MM.1S (cell line): Measurements from ENCODE around the gene TULP4.
"Not testable (repeated sequence)": the region's sequence is repeated elsewhere in the genome, so short reads cannot be mapped to it uniquely, and the experiment has no call there.

Source experiments
- EZH2 ChIP-seq: fragments of 300-600 bp; sonication (generic); optimal IDR thresholded peaks from 2 replicates; pipeline ENCODE3; 2017; ENCODE audit warnings: low read depth, mild to moderate bottlenecking, antibody characterized with exemption, low read length, mixed read lengths
- EZH2phosphoT487 ChIP-seq: fragments of 300-600 bp; sonication (generic); IDR thresholded peaks from 2 replicates; pipeline ENCODE4 v1.6.1; 2018; ENCODE audit warnings: antibody characterized with exemption, low read length
- TF ChIP-seq, protein P1 (sequence below): fragments of 300-600 bp; sonication (generic); IDR thresholded peaks from 2 replicates; pipeline ENCODE4 v1.5.1; 2016; ENCODE audit warnings: antibody characterized with exemption, low read length, mixed read lengths

DNA sequence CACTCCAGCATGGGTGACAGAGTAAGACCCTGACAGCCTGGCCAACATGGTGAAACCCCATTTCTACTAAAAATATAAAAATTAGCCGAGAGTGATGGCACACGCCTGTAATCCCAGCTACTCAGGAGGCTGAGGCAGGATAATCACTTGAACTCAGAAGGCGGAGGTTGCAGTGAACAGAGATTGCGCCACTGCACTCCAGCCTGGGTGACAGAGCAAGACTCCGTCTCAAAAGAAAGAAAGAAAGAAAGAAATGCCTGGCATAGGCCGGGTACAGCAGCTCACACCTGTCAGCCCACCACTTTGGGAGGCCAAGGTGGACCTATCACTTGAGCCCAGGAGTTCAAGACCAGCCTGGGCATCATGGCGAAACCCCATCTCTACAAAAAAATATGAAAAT, 208.7 kb downstream of the TULP4 start:
- TF ChIP-seq, protein P1, sequence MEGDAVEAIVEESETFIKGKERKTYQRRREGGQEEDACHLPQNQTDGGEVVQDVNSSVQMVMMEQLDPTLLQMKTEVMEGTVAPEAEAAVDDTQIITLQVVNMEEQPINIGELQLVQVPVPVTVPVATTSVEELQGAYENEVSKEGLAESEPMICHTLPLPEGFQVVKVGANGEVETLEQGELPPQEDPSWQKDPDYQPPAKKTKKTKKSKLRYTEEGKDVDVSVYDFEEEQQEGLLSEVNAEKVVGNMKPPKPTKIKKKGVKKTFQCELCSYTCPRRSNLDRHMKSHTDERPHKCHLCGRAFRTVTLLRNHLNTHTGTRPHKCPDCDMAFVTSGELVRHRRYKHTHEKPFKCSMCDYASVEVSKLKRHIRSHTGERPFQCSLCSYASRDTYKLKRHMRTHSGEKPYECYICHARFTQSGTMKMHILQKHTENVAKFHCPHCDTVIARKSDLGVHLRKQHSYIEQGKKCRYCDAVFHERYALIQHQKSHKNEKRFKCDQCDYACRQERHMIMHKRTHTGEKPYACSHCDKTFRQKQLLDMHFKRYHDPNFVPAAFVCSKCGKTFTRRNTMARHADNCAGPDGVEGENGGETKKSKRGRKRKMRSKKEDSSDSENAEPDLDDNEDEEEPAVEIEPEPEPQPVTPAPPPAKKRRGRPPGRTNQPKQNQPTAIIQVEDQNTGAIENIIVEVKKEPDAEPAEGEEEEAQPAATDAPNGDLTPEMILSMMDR: not testable (repeated sequence)
- not testable (repeated sequence) for TF ChIP-seq EZH2phosphoT487, EZH2
